Ovary (tissue), 9 donors: ENCODE data around the gene PPP1R37. TPM values are rescaled to one million over a fixed set of nuclear protein-coding genes. Genes with fewer than 3 reads are reported as not detected.
A peak's percentile ranks its signal among the peaks of the same experiment; 100 is the strongest.

Source experiments
- DNase-seq, 5 donors: peaks; one replicate each; pipeline ENCODE4 v3.0.0-alpha.2; 2019 to 2020
- H3K27ac ChIP-seq, 2 donors: fragments of 200-600 bp; one replicate each; pipeline versions ENCODE4 v1.5.1 to v1.8.0; 2019 to 2022
- H3K27me3 ChIP-seq: fragments of 200-600 bp; one replicate; pipeline ENCODE4 v1.8.0; 2022
- H3K36me3 ChIP-seq: fragments of 200-600 bp; sonication (generic); one replicate; pipeline ENCODE4 v1.5.1; 2019
- H3K4me1 ChIP-seq: one replicate; pipeline ENCODE4 v1.8.1; 2013; ENCODE audit warnings: mild to moderate bottlenecking, moderate library complexity; ENCODE audit not compliant: insufficient read depth
- H3K4me3 ChIP-seq: fragments of 200-600 bp; sonication (generic); one replicate; pipeline ENCODE4 v1.5.1; 2017
- H3K9me3 ChIP-seq, 2 donors: fragments of 200-600 bp in 1 of 2; sonication (generic) in 1 of 2; one replicate each; pipeline versions ENCODE4 v1.5.1 to v1.8.1; 2013 to 2019; ENCODE audit warnings: mild to moderate bottlenecking in 1 of 2, moderate library complexity in 1 of 2
- EP300 ChIP-seq: sonication (generic); formaldehyde crosslinking; IDR thresholded peaks from one replicate; pipeline ENCODE4 v1.6.1; 2017; ENCODE audit warnings: antibody characterized with exemption
- POLR2A ChIP-seq: fragments of 450-650 bp; IDR thresholded peaks from one replicate; pipeline ENCODE4 v1.6.1; 2017; ENCODE audit warnings: antibody characterized with exemption, mild to moderate bottlenecking, moderate library complexity
- WGBS, 3 donors: extraction: QIAGEN DNeasy Blood & Tissue Kit in 1 of 3; methylation state at CpG; one replicate each; pipeline versions ENCODE4 v1.1.5 to v1.1.7; 2013 to 2017; 5-methylcytosine and 5-hydroxymethylcytosine counted together
- intact Hi-C, 4 donors: fragments of 100-400 bp; cut with DNase I; formaldehyde crosslinking; loops; one replicate each; pipeline versions ENCODE4 v1.11.0 to v1.15.1; 2022 to 2023
- polyA plus RNA-seq, 2 donors: library from polyadenylated mRNA; stranded (reverse); fragments of 200-250 nt in 1 of 2; fragments of 350-450 nt in 1 of 2; fragmentation: Illumina TruSeq in 1 of 2; extraction: RNeasy Lipid Tissue Mini Kit (QIAGEN cat#74804) in 1 of 2; gene quantifications; one replicate each; pipeline ENCODE4 v1.2.3, GENCODE V29; 2013 to 2014
- total RNA-seq, 7 donors: library from RNA; depleted of rRNA in 2 of 7; stranded (reverse); fragments of >200 nt in 2 of 7; fragmentation: NEBNext Ultra II Directional in 3 of 7; extraction: Animal tissue kit (Norgen Biotek cat#: 25700) in 3 of 7; gene quantifications; one replicate each; pipeline versions ENCODE4 v1.1.0 to v1.2.4, GENCODE V29; 2016 to 2023
- TF ChIP-seq, protein P1 (sequence below), 3 donors: fragments of 450-650 bp in 2 of 3; fragments of 200-600 bp in 1 of 3; IDR thresholded peaks; one replicate each; pipeline versions ENCODE4 v1.5.1 to v1.8.0; 2016 to 2022; ENCODE audit warnings: antibody characterized with exemption in 3 of 3, mild to moderate bottlenecking in 1 of 3
- donor health status: DM: no; HTN: no; CAD: no; lungs with moderate emphysema.
- donor health status: DM: no; HTN: no; CAD: no.
- donor health status: Bipolar disorder and iron deficiency.
- donor health status: DM: yes; HTN: yes; CAD: no.
- donor health status: DM: no; HTN: no; CAD: no.
- donor health status: DM: yes; HTN: yes; CAD: no.

The PPP1R37 gene
- total and polyA plus RNA-seq, 9 donors = 5.5 to 28.4 (median 20.2) TPM

DNA sequence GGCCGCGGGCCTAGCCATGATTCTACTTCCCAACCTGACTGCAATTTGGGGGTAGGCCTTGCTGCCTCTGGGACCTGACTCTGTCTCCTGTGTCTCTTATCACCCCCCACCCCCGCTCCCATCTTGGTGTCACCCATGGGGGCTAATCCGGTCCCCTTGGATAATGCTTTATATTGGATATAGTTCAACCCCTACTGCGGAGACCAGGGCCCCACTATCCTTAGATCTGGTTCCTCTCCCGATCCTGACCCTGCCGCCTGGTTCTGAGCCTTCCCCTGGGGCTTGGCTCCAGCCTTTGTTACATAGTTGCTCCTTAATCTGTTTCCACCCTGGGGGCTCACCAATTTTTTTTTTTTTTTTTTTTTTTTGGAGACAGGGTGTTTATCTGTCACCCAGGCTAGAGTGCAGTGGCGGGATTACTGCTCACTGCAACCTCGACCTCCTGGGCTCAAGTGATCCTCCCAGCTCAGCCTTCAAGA lies 87.0 kb downstream of the PPP1R37 start:
- H3K4me1 ChIP-seq = peaks cover 7% of the 10 kb centered on the region
- TF ChIP-seq POLR2A (no peak), EP300 (no peak)
- TF ChIP-seq, protein P1, sequence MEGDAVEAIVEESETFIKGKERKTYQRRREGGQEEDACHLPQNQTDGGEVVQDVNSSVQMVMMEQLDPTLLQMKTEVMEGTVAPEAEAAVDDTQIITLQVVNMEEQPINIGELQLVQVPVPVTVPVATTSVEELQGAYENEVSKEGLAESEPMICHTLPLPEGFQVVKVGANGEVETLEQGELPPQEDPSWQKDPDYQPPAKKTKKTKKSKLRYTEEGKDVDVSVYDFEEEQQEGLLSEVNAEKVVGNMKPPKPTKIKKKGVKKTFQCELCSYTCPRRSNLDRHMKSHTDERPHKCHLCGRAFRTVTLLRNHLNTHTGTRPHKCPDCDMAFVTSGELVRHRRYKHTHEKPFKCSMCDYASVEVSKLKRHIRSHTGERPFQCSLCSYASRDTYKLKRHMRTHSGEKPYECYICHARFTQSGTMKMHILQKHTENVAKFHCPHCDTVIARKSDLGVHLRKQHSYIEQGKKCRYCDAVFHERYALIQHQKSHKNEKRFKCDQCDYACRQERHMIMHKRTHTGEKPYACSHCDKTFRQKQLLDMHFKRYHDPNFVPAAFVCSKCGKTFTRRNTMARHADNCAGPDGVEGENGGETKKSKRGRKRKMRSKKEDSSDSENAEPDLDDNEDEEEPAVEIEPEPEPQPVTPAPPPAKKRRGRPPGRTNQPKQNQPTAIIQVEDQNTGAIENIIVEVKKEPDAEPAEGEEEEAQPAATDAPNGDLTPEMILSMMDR (IDR thresholded peaks at IDR 0.05) = no peak
- H3K27ac ChIP-seq = no peak overlapping the region
- H3K36me3 ChIP-seq = no peaks in the 10 kb centered on the region
- WGBS, 3 donors = 38 to 52% (median 45%) methylated on average over 9 of the region's 9 CpGs
- intact Hi-C loops = no loop called here
- no peak for DNase-seq
- H3K9me3 ChIP-seq = no peaks in the 10 kb centered on the region
- H3K4me3 ChIP-seq = peak overlapping the region; percentile 75
- no peaks in the 10 kb centered on the region for H3K27me3 ChIP-seq

GRCh38 chr19:45180936-45181335 lies 88.0 kb downstream of the PPP1R37 start:
- WGBS, 3 donors = 73 to 80% (median 77%) methylated on average over 7 of the region's 7 CpGs
- intact Hi-C loops = no loop called here
- H3K36me3 ChIP-seq = no peaks in the 10 kb centered on the region
- DNase-seq = no peak
- peaks cover 7% of the 10 kb centered on the region for H3K4me1 ChIP-seq
- H3K4me3 ChIP-seq = no peak overlapping the region
- H3K27ac ChIP-seq = no peak overlapping the region
- no peaks in the 10 kb centered on the region for H3K9me3 ChIP-seq
- no peaks in the 10 kb centered on the region for H3K27me3 ChIP-seq
- TF ChIP-seq POLR2A (no peak), EP300 (no peak)
- TF ChIP-seq, protein P1 (IDR thresholded peaks at IDR 0.05) = no peak

DNA sequence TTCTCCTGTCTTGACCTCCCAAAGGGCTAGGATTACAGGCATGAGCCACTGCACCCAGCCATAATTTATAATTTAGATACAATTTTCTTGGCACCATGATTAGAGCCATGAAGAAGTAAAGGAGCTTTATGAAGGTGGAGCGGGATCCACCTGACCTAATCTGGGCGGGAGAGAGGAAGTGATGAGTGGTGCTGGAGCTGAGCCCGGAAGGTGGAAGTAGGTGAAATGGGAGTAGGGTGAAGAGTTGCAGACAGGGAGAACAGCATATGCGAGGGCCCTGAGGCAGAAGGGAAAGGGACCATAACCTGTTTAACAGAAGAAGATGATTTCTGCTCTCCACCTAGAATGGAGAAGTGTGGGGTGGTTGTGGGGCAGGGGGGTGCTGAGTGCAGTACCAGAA lies 89.8 kb downstream of the PPP1R37 start:
- 90 to 91% (median 91%) methylated on average over 4 of the region's 4 CpGs for WGBS, 3 donors
- peaks cover 2% of the 10 kb centered on the region for H3K4me1 ChIP-seq
- H3K36me3 ChIP-seq = no peaks in the 10 kb centered on the region
- H3K4me3 ChIP-seq = no peak overlapping the region
- intact Hi-C loops = no loop called here
- no peak overlapping the region for H3K27ac ChIP-seq
- no peaks in the 10 kb centered on the region for H3K9me3 ChIP-seq
- DNase-seq = no peak
- no peak for TF ChIP-seq EP300
- TF ChIP-seq POLR2A = no peak
- TF ChIP-seq, protein P1 (IDR thresholded peaks at IDR 0.05) = no peak
- no peaks in the 10 kb centered on the region for H3K27me3 ChIP-seq

DNA sequence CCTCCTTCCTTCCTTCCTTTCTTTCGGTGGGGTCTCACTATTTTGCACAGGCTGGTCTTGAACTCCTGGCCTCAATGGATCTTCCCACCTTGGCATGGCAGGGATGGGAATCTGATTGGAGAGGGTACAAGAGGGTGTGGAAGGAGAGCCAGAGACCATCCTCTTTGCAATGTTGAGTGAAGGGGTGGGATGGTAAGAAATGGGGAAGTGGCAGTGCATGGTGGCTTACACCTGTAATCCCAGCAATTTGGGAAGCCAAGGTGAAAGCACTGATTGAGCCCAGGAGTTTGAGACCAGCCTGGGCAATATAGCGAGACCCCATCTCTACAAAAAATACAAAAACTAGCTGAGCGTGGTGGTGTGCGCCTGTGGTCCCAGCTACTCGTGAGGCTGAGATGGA lies 91.1 kb downstream of the PPP1R37 start:
- intact Hi-C loops = no loop called here
- Histone ChIP-seq H3K27ac (no peak overlapping the region), H3K9me3 (no peaks in the 10 kb centered on the region), H3K27me3 (no peaks in the 10 kb centered on the region), H3K4me1 (peaks cover 2% of the 10 kb centered on the region), H3K4me3 (no peak overlapping the region), H3K36me3 (no peaks in the 10 kb centered on the region)
- WGBS, 3 donors = 91 to 94% (median 94%) methylated on average over 5 of the region's 5 CpGs
- DNase-seq = no peak
- TF ChIP-seq POLR2A (no peak), EP300 (no peak)
- TF ChIP-seq, protein P1 (IDR thresholded peaks at IDR 0.05) = no peak
